GM18873 (cell line): Measurements from ENCODE around the gene ZNF81.
"Not testable (repeated sequence)": the region's sequence is repeated elsewhere in the genome, so short reads cannot be mapped to it uniquely, and the experiment has no call there.

ENCODE experiments used
- ATAC-seq: cut with Tn5 transposase; IDR thresholded peaks from one replicate; pipeline ENCODE4 v1.9.1; 2021; ENCODE audit warnings: mild to moderate bottlenecking, moderate library complexity, moderate number of reproducible peaks; ENCODE audit not compliant: unreplicated experiment, low FRiP score

The ZNF81 gene

DNA sequence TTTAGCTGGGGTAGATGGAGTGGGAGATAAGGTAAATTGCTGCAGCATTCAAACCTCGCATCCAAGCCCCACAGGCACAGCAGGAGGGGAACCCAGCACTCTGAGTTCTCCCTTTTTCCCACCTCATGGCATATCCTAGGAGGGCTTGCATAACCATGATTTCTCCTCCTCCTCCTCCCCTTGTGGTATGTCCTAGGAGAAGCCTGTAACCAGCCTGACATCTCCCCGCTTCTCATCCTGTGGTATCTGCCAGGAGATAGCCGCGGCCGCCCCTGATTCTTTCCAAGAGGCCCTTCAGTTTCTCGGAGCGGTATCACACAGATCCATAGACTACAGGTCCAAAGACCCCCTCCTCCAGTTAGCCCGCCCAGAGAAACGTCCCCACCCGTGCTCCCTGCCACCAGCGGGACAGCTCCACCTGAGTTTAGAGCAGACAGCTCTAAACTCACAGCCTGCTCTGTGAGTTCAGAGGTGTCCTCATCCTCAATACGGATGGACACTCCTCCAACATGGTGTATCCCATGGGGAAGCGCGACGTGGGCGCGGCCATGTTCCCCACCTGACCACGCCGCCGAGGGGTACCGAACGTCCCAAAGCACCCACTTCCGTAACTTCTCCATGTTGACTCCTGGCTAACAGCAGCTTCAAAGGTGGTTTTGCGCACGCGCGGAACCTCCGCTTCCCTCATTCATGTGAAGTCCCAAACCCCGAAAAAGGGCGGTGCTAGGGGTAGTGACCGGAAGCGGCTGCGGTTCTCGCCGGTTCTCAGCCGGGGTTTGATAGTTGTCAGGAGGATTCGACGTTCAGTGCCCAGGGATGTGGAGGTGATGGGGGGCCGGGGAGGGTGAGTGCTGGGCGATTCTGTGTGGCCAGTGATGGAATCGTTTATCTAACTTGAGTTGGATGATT is at the start of gene ZNF81:
TSS of gene ZNF81 (plus strand) at position 739 of the 909 bp plus-strand sequence. CDS start 9,366 bp downstream, outside the sequence.
- ATAC-seq = peak; percentile 74

DNA sequence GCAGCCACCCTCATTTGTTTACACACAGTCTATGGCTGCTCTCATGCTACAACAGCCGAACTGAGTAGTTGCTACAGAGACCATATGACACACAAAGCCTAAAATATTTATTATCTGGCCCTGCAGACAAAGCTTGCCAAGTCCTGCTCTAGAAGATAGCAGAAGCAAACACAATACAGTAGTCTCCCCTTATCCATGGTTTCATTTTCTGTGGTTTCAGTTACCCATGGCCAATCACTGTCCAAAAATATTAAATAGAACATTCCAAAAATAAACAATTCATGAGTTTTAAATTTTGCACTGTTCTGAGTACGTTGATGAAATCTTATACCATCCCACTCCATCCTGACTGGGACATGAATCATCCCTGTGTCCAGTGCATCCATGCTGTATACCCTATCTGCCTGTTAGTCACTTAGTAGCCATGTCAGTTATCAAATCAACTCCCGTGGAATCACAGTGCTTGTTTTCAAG is 40.2 kb upstream of the ZNF81 start:
- no peak for ATAC-seq

DNA sequence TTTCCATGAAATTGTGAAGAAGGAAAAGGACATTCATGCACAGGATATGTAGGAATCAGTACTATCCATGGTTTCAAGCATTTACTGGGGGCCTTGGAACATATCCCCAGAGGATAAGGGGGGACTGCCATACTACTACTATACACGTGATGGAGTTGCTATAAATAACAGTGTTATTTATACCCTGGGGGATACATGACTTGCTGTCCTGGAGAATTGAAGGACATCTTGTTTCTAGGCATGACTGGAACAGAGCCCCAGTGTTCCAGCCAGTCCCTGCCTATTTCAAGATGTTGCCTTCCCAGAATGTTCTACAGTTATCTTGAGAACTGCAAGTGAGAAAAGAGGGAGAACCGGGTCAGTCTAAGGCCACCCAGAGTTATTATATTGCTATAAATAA is 39.6 kb upstream of the ZNF81 start:
- ATAC-seq = no peak

DNA sequence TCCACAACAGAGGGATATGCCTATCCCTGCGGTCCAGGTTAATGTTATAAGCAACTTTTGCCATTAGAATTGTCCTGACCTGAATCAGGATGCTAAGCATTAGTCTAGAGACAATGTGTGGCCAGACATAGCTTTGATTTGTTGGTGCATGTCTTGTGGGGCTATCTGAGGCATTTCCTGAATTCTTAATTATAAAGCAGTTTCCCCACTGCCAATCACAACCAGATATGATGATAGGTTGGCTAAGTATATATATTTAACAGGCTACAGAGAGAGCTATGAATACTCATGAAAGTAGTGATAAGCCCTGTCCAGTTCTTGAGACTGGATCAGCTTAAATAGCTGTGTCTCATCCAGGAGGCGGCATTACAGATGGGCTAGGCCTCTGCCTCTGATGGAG is 37.8 kb upstream of the ZNF81 start:
- no peak for ATAC-seq

DNA sequence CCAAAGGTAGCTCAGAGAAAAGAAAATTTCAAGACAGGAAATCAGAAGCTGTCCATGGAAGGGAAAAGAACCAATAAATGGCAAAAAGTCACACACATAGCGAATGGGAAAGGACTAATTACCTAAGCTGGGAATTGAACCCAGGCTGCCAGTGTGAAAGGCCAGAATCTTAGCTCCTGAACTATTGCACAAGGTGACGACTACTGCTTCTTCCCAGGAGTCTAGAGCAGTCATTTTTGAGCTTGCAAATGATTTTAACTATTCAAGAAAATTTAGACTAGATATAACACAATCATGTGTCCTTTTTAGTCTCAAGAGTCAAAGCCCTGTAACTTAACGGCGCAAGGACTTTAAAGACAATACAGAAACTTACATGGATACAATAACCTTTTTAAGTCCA is 34.1 kb upstream of the ZNF81 start:
- no peak for ATAC-seq

DNA sequence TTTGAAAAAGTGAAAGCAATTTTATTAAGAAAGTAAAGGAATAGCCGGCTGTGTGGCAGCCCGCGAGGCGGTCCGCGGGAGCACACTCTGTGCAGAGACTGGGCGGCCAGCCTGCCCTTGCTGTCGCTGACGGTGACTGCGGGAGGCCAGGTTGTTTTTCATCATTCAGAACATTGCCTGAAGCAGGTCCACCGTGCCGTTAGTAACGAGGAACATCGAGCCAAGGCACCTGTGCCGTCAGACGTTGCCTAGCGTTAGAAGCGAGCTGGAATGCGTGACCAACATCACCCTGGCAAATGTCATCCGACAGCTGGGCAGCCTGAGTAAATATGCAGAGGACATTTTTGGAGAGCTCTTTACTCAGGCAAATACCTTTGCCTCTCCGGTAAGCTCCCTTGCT is 33.6 kb upstream of the ZNF81 start:
- not testable (repeated sequence) for ATAC-seq

DNA sequence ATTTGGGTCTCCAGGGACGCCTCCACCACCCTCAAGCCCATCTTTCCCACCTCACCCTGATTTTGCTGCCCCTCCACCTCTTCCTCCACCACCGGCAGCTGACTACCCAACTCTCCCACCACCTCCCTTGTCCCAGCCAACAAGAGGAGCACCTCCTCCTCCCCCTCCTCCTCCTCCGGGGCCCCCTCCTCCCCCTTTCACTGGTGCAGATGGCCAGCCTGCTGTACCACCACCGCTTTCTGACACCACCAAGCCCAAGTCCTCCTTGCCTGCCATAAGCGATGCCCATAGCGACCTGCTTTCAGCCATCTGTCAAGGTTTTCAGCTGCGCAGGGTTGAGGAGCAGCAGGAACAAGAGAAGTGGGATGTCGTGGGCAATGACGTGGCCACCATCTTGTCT is 32.4 kb upstream of the ZNF81 start:
- ATAC-seq = no peak

DNA sequence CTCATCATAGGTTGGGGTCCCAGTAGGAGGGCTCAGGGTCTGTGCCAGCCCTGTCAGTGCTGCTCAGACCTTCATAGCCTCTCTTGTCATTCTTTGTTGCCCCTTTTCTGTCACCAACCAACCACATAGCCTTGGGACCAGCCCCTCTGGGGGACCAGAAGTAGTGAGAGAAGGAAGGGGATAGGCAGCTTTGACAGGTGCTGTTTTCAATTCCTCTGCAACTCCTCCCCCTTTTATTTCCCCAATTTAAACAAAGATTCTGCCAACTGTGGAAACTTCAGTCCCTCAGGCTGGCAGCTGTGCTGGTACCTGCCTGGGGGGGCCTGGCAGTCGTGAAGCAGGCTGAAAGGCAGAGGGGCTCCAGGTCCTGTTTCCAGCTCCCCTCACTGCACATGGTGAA is 30.9 kb upstream of the ZNF81 start:
- ATAC-seq = not testable (repeated sequence)

DNA sequence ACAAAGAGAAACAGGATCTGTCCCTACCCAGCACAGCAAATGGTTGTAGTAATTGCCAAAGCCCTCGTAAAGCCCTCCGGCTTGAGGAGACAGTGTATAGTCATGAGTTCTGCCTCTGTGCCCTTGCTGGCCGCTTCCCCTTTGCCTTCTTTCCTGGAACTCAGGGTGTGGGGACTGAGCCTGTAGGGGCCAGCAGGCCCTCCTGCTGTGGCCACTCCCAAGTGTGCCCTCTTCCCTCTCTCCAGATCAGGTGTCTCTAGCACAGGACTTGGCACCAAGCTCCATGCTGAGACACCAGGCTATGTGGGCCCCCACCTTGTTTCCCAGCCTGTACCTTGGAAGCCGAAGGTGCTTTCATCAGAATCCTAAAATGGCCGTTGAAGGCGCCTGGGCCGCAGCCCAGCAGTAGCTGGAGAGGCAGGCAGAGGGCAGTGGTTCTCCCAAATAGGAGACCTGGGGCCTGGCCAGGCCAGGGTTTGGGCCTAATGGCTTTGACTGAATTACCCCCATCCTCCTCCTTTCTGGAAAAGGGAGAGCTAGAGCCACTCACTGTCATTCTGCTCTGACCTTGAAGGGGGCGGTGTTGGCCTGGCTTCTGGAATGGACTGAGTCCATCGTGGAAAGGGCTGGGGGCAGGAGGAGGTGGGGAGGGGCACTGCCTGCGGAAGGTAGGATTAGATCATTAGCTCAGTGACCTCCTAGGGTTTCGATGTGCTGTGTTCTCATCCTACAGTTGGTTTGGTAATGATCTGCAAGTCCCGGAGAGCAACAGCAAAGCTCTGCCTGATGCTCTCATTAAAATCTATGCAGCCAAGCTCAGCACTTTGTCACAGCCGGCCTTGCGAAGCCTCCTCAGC is 30.1 kb upstream of the ZNF81 start:
- not testable (repeated sequence) for ATAC-seq

DNA sequence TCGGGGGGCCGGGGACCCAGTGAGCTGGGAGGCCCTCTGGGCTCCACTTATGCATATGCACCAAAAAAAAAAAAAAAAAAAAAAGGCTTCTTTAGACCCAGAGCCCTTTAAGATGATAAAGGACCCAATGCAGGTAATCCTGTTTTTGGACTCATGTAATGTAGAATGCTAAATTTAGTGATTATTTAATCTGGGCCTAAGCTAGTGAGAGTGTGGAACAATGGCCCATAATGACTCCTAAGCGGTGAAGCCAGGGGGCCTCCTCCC is 29.5 kb upstream of the ZNF81 start:
- not testable (repeated sequence) for ATAC-seq

DNA sequence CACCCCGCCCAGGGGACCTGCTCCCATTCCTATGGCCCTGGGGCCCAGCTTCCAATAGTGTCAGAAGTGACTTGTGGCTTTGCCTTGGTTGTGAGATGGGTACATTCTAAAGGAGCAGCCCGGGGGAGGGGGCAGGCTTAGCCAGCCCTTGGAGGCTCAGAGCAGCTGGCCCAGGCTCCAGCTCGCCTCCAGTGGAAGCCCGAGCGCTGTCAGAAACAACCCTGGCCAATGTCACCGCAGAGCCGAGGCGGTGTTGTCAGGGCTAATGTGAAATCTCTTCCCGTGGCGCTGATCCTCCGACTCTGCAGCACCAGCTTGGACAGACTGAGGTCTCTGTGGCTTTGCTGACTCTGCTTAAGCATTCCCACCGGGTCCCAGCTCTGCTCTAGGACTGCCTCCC is 29.2 kb upstream of the ZNF81 start:
- ATAC-seq = no peak

DNA sequence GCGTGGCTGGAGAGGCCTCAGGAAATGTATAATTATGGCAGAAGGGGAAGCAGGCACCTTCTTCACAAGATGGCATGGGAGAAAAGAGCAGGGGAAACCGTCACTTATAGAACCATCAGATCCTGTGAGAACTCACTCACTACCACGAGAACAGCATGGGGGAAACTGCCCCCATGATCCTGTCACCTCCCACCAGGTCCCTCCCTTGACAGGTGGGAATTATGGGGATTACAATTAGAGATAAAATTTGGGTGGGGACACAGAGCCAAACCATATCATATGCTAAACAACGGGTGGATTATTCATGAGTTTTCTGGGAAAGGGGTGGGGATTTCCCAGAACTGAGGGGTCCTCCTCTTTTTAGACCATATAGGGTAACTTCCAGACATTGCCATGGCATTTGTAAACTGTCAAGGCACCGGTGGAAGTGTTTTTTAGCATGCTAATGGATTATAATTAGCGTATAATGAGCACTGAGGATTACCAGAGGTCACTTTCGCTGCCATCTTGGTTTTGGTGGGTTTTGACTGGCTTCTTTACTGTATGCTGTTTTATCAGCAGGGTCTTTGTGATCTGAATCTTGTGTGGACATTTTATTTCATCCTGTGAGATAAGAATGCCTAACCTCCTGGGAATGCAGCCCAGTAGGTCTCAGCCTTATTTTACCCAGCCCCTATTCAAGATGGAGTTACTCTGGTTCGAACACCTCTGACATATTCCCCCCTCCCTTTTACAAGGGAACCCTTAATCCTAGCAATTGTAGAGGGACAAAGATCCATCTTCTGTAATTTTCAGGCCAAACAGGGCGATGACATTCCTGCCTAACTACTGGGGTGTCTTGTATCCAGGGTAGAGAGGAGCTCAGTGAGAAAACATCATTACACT is 27.6 kb upstream of the ZNF81 start:
- ATAC-seq = no peak

DNA sequence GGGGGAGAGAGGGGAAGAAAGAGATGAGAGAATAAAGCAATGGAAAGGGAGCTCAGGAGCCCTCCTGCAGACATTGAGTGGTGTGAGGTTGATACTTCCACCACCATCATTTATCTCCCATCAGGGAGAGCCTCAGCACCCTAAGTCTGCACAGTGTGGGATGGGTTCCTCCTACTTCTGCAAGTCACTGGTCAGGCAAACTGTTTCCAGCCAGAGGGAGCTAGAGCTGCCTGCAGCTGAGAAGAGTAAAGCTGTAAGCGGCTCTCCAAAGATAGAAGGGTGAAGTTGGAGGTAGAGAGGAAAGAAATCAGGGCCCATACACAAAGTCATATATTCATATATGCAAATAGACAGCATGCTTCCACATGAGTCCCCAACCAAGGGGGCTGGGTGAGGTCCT is 21.9 kb upstream of the ZNF81 start:
- no peak for ATAC-seq

DNA sequence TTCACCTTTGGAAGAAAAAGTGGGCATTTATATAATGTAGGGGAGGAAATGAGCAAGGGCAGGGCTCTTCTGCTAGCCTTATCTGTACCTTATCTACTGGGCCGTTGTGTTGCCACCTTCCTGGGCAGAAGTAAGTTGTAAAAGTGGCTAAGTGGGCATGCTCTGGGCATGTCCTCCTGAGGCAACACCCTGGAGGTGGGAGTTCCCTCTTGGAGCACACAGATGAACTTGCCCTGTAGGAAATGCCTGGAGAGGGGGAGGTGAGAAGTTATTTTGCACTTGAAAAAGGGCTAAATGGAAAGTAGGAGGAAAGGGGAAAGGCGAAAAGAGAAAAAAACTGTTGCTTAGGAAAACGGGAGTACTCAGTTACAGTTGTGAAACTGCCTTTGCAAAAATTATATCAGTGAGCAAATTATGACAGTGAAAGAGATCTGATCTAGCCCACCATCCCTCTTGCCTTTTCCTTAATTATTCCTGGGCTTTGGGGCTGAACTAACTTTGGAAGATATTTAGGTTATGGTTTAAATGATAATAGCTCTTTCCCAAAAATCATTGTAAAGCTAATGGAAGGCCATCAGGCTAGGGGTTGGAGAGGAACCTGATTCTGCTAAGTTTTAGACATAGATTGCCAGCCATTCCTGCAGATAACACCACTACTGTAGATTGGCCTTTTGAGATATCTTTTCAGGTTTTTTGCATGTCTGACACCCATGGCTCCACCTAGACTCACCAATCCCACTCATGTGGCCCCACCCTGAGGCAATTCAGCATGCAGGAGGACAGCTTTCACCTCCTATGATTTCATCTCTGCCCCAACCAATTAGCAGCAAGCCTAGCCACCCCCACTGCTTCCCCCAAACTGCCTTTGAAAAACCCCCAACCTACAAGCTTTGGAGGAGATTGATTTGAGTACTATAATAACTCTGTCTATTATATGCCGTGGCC is 20.5 kb upstream of the ZNF81 start:
- ATAC-seq = no peak

DNA sequence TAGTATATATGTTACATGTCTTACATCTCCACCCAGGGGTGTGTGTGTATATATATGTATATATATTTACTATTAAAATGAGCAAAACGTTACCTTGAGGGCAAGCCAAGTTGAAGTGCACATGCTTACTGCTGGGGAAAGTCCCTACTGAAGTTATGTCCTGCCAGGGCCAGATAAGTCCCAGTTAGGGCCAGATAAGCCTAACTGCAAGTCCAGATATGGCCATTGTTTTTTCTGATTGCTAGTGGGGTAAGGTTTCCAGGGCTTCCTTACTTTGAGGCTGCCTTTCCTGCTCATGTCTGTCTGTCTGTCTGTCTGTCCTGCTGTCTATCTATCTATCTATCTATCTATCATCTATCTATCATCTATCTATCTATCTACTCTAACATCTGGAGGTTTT is 19.3 kb upstream of the ZNF81 start:
- no peak for ATAC-seq

DNA sequence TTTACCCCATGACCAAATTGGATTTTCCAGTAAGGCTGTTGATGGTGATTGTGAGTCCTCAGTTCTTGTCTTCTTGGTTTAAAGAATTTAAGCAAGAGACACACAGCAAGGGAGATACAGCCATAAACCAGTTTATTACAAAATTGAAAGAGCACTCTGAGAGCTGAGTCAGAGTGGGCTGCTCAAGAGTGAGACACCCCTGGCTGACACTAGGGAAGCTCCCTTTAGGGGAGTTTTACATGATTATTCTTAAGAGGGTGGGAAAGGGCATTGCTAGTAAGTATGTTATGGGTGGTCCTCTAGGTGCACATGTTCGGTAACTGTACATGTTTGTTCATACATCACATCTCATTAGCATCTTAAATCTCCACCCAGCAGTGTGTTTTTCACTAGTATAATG is 18.8 kb upstream of the ZNF81 start:
- ATAC-seq = no peak

DNA sequence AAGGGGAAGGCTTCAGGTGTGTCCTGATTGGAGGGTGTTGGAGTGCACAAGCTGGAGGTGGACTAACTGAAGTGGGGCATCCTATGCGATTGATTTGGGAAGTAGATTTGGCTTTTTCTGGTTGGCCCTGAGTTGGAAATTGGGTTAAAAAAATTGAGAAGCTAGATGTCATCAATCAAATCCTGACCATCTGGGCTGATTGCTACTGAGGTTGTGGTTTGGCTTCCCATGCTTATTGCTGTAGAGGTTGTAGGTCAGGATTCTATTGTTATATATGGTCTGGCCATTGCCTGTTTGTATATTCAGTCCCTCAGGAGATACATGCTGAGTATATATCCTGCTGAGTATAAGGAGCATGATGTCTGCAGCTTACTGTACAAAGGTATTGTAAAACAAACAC is 7.7 kb upstream of the ZNF81 start:
- no peak for ATAC-seq

DNA sequence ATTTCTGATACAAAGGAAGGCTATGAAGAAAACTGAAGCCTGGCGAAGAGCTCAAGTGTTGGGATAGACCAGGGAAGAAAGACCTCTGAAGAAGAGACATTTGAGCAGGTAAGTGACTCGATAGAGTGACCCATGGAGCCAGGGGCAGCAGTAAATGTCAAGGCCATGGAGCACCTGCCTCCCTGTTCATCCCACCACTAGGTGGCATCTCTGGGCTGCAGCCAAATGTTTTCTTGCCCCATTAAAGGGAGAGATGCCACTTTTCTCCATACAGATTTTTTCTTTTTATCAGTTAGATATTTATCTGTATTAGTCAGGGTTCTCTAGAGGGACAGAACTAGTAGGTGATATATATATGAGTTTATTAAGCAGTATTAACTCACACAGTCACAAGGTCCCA is 4.9 kb upstream of the ZNF81 start:
- ATAC-seq = no peak

DNA sequence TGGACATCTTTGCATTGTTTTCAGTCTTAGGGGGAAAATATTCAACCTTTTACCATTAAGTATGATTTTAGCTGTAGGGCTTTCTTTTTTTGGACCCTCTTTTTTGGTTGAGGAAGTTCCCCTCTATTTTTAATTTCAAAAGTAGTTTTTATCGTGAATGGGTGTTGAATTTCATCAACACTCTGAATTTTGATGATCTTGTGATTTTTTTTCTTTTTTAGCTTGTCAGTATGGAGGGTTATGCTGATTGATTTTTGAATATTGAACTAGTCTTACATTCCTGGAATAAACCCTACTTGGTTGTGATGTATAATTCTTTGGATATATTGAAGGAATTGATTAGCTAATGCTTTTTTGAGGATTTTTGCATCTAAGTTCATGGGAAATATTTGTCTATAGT is 1.7 kb downstream of the ZNF81 start:
- ATAC-seq = no peak

DNA sequence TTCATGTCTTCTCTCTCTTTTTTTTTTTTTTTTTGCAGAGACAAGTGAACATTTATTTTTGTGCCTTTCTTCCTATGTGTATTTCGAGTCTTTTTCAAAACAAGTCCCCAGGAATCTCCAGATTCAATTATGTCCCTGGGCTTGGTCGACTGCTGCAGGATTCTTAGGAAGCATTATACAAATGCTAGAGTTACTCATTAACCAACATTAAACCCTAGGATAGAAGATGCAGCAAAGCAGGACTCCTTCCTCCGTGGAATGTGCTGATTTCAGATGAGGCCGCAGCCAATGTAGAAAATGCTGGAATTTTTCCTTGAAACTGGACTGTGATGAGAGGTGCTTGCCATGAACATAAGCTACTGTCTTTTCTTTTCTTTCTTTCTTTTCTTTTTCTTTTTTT is 3.4 kb downstream of the ZNF81 start:
- no peak for ATAC-seq
